Activated naive CD4-positive, alpha-beta T cell (primary cell): Measurements from ENCODE around the gene ALOX12.
"Not testable (repeated sequence)": the region's sequence is repeated elsewhere in the genome, so short reads cannot be mapped to it uniquely, and the experiment has no call there.

Experiments
- DNase-seq, 4 experiments: peaks; one replicate each; lab custom pipeline; 2025; lab: John Stamatoyannopoulos, UW

ALOX12 gene, protein sequence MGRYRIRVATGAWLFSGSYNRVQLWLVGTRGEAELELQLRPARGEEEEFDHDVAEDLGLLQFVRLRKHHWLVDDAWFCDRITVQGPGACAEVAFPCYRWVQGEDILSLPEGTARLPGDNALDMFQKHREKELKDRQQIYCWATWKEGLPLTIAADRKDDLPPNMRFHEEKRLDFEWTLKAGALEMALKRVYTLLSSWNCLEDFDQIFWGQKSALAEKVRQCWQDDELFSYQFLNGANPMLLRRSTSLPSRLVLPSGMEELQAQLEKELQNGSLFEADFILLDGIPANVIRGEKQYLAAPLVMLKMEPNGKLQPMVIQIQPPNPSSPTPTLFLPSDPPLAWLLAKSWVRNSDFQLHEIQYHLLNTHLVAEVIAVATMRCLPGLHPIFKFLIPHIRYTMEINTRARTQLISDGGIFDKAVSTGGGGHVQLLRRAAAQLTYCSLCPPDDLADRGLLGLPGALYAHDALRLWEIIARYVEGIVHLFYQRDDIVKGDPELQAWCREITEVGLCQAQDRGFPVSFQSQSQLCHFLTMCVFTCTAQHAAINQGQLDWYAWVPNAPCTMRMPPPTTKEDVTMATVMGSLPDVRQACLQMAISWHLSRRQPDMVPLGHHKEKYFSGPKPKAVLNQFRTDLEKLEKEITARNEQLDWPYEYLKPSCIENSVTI

DNA sequence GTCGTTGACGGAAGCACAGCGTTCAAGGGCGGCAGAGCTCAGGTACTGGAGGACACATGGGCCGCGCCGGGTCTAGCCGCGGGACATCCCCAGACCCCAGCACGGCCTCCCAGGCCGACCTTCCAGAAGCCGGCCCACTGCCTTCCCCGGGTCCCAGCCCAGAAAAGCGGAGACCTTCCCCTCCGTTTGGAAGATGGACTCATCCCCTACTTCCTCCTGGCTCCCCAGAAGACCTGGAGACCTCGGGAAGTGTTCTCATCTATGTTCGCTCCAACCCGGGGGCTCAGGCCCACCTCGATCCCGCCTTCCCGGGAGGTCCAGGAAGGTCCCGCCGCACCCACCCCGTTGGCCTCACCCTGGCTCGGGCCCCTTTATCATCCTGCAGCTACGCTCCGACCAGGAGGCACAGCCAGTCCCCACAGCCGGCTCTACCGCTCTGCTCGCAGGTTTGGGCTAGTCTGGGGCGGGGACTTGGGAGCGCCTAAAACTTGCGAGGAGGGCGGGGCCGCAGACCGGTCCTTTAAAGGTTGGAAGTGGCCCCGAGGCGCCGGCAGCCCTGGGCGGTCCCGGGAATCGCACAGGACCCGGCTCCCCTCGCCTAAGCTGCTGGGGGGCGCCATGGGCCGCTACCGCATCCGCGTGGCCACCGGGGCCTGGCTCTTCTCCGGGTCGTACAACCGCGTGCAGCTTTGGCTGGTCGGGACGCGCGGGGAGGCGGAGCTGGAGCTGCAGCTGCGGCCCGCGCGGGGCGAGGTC lies at the start of gene ALOX12:
TSS of gene ALOX12 (plus strand) at position 550 of the 756 bp plus-strand sequence. CDS start at position 619, 69 bp downstream.
- DNase-seq: no peak

DNA sequence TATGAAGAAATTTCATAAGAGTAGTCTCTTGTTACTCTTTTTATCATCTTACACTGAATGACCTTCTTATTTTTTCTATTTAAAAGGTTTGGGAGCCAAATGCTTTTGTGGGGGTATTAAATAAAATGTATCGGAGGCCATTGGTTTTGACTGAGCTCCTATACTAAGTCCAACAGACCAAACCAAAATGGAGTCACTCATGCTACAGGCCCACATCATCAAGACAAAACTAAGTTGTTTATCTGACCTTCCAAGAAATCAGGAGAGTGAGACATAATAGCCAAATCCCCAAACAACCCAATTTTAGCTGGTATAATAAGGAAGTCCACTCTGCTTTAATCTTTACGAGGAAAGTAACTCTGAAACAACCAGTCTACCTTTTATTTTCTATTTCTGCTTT lies 48.1 kb upstream of the ALOX12 start:
- no peak for DNase-seq

DNA sequence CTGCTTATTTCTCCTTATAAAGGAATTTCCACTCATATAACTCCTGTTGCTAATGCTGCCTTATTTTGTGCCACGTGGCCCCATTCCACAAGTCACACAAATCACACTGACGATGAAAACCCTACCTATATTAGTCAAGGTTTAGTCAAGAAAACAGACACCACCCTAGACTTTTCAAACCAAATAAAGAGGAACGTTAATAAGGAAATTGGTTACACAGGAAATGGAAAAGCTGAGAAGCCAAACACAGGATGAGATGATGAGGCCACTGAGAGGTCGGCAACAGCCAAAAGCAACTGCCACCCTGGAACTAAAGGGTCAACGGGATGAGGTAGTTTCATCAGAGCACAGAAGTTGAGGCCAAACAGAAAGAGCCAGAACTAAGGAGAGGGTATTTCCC lies 47.3 kb upstream of the ALOX12 start:
- no peak for DNase-seq

DNA sequence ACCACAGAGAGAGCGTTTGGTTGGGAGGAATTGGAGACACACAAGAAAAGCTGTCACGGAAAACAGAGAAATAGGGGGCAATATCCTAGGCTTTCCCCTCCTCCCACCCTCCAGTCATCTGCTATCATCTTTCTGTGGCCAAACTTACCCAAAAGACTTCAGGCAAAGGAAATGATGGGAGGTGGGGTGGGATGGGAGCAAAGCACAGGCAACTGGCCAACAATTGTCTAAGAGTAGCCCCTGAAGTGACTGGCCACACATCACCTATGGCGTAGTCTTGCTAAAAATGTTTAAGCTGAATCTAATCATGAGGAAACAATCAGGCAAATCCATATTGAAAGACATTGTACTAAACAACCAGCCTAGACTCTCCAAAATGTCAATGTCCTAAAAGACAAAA lies 46.9 kb upstream of the ALOX12 start:
- DNase-seq: no peak

DNA sequence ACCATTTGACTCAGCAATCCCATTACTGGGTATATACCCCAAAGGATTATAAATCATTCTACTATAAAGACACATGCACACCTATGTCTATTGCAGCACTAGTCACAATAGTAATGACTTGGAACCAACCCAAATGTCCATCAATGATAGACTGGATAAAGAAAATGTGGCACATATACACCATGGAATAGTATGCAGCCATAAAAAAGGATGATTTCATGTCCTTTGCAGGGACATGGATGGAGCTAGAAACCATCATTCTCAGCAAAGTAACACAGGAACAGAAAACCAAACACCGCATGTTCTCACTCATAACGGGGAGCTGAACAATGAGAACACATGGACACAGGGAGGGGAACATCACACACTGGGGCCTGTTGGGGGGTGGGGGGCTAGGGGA lies 44.9 kb upstream of the ALOX12 start:
- not testable (repeated sequence) for DNase-seq

DNA sequence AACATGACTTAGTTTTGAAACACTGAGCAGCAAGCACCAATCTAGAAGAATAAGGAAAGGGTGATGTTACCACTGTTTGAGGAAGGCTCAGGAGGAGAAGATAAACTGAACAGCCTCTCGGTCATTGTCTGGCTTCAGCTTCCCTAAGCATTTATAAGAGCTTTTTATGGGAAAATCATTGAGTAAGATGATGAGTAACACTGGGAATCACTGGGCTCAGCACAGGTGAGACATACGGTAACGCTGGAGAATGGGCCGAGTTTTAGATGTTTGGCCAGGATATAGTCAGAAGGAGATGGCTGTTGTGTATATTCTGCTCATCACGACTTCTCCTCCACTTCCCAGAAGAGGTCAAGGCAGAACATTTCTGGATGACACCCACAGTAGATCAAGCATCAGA lies 42.2 kb upstream of the ALOX12 start:
- no peak for DNase-seq

DNA sequence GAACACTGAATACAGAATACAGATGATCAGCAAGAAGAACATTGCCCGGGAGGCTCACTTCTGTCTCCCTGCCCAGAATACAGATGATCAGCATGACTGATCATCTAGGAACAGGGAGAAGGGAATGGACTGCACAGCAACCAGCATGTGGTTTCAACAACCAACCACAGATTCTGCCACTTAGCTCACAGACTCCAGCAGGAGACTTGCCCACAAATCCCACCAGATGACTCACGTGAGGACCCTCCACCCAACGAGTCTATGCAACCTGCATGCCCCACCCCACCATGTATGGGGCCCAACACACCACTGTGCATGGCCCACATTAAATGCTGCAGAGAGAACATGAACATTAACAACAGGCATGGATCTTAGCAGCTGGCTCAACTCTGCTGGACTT lies 36.1 kb upstream of the ALOX12 start:
- no peak for DNase-seq

DNA sequence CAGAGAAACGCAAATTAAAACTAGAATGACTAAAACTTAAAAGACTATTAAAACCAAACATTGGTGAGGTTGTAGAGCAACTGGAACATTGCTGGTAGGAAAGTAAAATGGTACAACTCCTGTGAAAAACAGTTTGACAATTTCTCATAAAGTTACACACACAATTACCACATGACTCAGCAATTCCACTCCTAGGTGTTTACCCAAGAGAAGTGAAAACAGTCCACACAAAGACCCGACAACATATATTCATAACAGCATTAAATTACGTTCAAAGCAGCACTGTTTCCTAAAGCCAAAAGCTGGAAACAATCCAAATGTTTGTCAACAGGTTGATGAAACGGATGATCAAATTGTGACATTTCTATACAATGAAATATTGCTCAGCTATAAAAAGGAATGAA lies 26.5 kb upstream of the ALOX12 start:
- no peak for DNase-seq

DNA sequence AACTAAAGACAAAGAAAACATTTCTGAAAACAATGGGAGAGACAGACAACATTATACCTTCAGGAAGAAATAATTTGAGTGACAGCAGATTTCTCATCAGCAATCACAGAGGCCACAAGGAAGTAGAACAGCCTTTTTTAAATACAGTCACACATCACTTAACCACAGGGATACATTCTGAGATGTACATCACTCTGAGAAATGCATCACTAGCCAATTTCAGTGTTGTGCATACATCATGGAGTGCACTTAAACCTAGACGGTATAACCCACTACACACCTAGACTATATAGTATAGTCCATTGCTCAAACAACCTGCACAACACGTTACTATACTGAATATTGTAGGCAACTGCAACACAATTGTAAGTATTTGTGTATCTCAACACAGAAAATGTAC lies 24.9 kb upstream of the ALOX12 start:
- DNase-seq: no peak

DNA sequence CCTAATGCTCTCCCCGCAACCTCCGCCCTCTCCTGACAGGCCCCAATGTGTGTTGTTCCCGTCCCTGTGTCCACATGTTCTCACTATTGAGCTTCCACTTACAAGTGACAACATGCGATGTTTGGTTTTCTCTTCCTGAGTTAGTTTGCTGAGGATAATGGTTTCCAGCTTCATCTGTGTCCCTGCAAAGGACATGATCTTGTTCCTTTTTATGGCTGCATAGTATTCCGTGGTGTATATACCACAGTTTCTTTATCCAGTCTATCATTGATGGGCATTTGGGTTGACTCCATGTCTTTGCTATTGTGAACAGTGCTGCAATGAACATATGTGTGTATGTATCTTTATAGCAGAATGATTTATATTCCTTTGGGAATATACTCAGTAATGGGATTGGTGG lies 16.4 kb upstream of the ALOX12 start:
- DNase-seq: not testable (repeated sequence)

DNA sequence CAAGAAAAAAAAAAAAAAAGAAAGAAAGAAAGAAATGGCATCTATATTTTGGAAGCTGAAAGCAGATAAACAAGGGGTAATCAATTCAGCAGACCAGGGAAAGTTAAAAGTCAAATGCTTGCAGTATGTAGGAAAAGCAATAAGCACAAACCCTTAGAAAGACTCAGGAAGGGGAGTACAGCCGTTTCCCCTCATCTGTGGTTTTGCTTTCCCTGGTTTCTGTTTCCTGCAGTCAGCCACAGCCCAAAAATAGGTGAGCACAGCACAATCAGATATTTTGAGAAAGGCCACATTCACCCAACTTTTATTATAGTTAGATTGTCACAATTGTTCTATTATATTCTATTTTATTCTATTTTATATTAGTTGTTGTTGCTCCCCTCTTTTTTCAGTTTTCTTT lies 14.4 kb upstream of the ALOX12 start:
- no peak for DNase-seq

DNA sequence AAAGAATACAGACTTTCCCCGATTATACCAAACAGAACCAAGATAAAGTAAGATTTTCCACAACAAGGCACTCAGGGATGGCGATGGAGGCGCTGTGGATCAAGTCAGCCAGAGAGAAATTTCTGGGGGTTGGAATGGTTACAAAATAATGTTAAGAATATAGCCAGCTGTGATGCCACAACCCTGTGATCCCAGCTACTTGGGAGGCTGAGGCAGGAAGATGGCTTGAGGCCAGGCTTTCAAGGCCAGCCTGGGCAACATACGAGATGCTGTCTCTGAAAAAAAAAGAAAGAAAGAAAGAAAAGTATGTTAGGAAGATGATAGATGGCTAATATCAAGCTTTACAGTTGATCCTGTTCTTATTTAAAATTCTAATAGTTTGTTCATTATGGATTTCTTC lies 10.6 kb upstream of the ALOX12 start:
- no peak for DNase-seq

DNA sequence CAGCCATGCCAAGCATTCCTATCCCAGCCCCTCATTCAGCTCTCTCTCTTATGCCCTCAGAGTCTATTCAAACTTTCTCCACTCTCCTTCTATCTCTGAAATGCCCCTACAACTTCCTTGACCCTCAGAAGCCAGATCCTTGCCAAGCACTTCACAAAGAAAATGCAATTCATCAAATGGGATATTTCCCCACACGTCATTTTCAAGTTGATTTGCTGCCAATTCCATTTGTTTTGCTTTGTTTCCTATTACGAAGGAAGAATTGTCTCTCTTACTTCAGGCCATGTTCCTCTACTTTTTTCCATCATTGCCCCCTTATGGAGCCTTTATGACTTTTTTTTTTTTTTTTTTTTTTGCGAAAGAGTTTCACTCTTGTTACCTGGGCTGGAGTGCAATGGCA lies 9.2 kb upstream of the ALOX12 start:
- DNase-seq: no peak

DNA sequence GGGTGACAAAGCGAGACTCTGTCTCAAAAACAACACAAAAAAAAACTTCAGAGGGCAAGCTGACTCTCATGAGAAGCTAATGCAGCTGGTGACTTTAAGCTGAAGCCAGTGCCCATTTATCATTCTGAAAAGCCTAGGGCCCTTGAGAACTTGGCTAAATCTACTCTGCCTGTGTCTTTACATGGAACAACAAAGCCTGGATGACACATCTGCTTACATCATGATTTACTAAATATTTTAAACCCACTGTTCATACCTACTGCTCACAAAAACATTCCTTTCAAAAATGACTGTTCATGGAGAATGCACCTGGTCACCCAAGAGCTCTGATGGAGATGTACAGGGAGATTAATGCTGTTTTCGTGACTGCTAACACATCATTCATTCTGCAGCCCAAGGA lies 6.1 kb upstream of the ALOX12 start:
- no peak for DNase-seq

DNA sequence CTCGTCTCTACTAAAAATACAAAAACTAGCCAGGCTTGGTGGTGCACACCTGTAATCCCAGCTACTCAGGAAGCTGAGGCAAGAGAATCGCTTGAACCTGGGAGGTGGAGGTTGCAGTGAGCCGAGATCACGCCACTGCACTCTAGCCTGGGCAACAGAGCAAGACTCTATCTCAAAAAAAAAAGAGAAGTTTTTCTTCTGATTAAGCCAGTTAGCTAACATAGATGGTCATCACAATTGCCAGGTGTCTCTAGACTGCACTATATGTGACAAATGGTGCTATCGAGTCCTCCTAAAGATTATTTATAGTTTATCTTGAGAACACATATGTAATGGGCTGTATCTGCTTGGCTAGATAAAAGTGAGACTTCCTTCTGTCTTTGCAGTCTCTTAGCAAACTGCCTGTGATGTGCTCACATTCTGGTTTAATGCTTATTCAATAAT lies 2.2 kb upstream of the ALOX12 start:
- not testable (repeated sequence) for DNase-seq

DNA sequence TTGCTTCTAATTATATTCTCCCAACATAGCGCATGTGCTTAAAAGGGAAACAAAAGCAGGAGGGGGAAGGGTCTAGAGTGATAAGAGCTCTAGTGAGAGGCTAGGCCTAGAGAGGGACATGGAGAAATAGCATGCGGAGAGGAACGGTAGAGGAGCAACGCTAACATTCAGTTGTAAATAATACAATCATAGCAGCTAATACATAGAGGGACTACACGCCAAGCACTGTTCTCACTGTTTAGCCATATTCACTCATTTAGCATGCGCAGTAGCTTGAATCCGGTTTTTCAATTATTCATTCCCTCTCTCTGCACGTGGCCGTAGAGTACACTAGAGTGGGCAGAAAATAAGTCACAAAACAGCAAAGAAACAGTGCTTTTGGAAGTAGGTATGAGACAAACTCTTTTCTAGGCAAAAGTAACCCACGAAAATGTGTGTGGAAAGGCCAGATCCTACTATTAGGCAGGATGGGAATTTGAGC lies 1.7 kb upstream of the ALOX12 start:
- DNase-seq: no peak

DNA sequence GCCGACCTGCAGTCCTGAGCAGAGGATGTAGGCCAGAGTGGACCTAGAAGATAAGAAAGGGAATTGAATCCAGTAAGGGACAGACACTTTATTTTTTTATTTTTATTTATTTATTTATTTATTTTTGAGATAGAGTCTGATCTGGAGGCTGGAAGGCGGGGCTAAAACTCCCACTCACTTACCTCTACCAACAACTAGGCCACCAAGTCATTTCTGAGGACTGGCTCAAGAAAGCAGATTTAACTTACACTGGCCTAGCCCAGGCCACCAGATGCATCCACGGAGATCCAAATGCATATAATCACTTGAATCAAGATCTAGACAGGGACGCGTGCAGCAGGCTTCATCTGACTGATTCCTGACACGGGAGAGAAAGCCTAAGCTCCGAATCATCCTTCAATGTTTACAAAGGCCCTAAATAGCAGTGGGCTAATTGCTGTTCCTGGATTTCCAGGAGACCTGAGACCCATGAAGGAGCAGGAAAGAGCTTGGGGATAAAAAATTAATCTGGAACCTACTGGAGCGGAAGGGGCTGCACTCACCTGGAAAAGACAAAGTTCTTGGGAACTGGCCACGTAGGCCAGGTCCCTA lies 1.1 kb upstream of the ALOX12 start:
- DNase-seq: no peak

DNA sequence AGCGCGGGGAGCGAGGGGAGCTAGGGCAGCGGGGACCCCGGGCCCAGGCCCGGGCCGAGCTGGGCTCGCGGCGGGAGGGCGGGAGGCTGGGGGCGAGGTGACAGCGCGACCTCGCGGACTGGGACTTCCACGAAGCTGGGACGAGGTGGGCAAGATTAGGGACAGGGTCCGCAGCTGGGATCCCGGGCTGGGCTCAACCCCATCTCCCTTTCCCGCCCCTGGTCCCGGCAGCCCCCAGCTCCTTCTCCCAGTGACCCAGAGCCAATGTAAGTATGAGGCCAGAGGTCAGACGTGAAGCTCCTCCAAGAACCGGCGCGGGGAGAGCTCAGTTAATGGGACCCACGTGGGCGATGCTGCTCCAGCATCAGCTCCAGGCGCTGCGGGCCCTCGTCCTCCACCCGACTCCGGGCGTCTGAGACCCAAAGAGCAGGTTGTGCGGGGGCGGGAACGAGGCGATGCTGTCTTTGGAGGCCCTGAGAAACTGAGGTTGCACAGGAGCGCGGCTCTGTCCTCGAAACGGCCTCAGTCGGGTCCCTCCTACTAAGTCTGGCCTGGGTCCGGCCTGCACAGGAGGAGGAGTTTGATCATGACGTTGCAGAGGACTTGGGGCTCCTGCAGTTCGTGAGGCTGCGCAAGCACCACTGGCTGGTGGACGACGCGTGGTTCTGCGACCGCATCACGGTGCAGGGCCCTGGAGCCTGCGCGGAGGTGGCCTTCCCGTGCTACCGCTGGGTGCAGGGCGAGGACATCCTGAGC lies 585 bp downstream of the ALOX12 start:
- no peak for DNase-seq

DNA sequence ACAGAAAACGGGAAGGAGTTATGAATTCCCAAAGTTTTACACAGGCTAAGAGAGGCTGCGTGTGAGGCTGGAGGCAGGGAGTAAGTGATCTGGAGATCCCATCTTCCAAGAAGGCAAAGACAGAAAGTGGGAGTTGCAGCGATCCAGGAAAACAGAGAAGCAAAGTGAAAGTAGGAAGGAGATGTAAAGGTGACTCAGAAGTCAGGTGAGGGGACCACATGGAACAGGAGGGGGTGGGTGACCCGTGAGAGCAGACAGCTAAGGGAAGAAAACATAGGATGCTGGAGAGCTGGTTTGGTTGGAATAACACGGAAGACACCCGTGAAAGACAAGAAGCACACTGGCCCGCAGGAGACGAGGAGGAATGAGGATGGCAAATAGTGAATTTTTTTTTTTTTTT lies 1.3 kb downstream of the ALOX12 start:
- DNase-seq: no peak

DNA sequence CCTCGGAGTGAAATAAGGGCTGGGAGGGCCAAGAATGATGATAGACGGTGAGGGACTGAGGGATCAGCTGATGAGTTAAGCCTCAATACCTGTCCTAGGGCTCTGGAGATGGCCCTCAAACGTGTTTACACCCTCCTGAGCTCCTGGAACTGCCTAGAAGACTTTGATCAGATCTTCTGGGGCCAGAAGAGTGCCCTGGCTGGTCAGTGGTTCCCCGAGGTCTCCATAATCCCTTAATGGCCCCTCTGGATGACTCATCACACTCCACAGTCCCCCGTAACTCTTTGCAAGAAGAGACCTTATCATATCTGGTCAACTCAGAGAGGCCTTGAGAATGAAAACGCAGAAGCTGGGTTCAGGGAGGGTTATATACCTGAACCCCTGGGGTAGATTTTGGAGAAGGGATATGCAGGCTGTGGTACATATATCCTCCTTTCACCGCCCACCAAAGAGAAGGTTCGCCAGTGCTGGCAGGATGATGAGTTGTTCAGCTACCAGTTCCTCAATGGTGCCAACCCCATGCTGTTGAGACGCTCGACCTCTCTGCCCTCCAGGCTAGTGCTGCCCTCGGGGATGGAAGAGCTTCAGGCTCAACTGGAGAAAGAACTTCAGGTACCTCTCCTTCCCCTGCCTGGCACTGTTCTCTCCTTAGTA lies 3.1 kb downstream of the ALOX12 start:
- DNase-seq: no peak
